Activated CD4-positive, alpha-beta T cell treated with anti-CD3 and anti-CD28 coated beads, Interleukin-2, amount 50 U/mL, for 48 hours (primary cell): ENCODE results near the gene PRCD.

Source experiments
- DNase-seq, 2 experiments: peaks; one replicate each; pipeline ENCODE4 v3.0.0-alpha.2; 2020

The PRCD gene

DNA sequence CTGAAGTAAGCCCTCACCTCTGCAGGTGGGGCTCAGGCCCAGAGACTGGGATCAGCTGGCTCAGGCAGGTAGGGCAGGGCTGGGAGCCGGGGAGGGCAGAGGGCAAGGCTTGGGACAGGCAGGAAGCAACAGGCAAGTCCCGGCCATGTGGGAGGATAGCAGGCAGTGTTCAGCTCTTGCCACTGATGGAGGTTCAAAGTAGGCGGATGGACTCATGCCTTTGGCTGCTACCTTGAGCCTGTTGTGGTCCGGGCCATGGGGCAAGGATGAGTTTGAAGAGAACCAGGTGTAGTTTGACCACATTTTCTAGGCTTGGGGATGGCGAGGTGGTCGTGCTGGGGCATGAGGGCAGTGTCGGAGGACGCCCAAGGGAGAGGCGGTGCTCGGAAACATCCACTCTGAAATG, 2.7 kb downstream of the PRCD start:
- DNase-seq = no peak

DNA sequence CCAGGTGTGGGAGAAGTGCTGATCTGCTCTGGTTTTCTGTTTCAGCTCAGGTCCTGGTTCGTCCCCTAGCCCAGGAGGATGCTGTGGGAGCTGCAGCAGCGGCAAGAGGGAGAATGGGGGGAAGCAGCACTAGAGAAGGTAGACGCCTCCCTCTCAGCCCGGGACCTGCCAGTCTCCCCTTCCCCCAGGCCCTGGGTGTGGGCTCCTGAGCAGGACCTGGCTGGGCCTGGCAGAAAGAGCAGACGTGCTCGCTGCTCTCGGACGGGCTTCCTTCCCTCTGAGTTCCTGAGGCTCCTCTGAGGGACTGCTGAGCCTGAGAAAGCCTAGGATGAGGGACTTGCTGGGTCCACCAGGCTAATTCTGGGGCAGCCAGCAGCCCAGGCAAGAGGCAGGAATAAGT, 3.1 kb downstream of the PRCD start:
- no peak for DNase-seq

DNA sequence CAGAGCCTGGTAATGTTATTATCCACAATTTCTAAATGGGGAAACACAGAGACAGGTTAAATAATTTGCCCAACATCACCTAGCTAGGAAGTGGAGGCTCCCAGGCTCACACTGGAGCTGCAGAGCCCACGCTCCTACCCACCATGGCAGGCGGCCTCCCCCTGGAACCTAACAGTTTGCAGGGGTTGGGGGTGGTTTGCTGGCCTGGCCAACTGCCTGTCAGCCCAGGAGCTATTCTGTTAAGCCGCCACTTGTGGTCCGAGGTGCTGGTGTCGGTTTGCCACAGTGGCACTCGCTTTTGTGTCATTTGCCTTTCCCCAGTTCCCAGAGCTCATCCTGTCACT, 3.6 kb downstream of the PRCD start:
- DNase-seq = no peak

DNA sequence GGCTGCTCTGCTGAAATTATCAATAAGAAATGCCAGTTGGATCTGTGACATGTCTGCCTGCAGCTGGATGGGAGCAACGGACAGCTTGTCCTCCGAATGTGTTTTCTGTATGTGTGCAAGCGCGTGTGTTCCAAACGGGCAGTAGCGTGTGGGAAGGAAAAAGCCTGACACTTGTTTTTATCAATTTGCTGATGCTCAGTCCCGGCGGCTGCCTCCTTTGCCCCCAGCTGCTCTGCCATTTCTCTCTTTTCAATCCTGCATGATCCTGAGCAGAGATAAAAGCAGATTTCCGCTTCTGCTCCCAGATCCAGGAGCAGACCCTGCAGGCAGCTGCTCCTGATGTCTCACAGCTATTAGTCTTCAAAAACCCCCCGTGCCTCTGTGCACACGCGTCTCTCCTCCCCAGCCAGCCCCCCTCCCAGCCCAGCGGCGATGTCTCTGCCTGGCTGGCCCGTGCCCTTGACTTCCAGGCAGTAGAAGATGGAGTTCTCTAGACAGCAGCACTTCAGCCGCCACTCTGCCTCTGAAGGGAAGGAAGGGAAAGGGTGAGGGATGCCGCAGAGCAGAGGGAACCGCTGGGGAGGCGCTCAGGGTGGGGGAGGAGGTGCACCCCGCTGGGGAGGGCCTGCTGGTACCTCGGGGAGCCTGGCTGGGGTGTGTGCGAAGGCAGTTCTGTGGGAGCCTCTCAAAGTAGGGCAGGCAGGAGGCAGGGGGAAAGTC, 4.1 kb downstream of the PRCD start:
- DNase-seq = no peak

DNA sequence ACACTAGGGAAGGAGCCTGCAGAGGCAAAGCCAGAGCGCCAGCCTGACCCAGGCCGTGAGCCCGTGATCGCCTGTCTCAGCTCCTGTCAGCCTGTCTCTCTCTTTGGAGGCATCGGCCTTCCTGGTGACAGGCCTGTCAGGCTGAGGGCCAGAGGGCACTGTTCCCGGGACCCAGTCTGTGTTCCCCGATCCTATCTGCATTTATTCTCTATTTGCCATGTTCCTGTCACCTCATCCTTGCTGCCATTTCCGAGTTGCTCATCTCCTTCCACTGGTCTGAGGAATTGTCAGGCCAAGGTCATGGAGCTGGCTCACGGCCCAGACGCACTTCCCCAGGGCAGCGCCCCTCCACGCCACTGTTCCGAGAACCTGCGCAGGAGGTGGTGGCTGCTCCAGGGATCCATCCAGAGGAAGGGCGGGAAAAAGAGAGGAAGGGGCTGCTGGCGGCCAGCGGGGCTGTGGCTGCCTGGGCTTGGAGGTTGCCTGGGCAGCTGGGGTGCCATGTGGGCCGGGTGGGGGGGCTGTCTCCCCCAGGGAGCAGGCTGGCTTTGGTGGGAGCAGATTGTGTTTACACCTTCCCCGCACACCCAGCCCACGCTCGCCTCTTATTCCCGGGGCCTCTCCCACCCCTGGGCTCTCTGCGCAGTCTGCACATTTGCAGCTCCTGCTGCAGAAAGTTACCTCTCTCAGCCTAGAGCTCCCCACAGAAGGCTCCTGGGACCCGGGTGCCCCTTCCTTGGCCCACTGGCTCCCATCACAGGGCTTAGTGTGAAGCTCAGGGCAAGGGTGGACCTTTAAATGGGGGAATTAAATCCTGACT, 4.9 kb downstream of the PRCD start:
- no peak for DNase-seq

DNA sequence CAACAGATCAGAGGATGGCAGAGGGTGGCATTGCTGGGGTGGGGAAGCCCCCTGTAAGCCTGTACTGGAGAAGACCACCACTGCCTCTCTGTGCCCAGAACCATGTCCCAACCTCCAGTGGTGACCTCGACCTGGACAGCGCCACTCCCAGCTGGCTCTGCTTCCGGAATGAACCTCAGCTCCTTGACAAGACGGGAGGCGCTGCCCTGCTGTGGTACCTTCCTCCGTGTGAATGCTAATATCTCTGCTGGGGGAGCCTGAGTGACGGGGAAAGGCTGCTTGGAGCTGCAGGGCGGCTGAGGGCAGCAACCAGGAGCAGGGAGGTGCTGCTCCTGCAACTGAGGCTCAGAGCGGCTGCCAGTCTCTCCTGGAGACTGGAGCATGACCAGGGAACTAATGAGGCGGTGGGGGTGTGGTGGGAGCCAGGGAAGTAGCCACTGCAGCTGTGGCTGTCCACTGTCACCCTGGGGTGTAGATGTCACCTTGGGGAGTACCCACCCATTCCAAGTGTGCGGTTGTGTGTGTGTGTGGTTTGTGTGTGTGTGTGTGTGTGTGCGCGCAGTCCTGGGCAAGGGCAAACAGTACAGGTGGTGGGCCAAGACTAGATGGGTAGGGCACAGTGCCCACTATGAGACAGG, 6.2 kb downstream of the PRCD start:
- DNase-seq = no peak

DNA sequence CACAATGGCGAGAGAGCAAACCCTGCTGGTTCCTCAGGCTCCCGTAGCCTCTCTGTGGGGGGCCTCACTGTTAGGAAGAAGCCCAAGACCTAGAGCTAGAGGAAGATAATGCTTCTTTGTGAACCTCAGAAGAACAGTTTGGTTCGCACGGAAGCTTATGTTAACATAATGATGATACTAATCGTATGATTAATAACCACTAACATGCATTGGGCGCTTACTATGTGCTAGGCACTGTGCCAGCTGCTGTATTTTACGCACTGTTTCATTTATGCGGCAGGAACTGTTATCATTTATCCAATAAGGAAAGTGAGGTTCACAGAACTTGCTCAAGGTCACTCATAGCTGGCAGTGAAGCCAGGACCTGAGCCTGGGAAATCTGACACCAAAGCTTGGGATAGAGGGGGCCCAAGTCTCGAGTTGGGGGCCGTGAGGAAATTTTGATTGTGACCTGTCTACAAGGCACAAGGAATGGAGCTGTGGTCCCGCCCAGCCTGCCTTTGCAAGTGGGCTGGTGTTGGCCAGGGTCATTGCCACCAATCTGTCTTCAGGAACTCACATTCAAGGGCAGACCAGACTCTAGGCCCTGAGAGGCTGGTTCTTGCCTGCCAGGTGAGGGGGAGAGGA, 6.8 kb downstream of the PRCD start:
- DNase-seq = no peak

DNA sequence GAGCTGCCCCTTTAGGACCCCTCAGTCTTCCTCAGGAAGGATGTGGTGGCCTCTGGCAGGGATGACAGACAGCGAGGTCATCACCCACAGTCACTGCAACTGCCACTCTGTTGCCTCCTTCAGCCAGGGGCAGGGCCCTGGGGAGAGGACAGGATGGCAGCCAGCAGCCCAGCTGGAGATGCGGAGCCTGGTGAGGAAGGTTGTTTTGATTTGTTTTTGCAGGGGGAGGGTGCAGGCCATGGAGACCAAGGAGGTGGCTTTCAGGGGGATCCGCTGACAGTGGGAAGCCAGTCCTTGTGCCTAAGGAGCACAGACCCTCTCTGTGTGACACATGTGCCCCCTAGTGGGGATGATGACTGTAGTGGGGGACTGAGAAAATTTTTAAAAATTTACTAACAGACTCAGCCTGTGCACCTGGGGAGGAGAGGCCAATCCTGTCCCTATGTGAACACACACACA, 7.4 kb downstream of the PRCD start:
- peak; percentile 48 to 58 for DNase-seq

DNA sequence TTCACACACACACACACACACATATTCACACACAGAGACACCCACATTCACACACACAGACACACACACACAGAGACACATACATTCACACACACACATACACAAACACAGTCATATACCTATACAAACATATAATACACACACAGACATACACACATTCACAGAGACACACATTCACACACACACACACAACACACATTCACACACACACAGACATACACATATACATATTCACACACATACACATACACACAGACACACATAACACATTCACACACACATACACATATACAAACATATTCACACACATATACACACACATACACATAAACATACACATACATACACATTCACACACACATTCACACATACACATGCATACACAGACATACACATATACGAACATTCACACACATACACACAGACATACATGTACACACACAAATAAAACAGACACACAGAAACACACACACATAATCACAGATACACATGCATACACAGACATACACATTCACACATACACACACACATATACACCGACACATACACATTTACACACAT, 7.9 kb downstream of the PRCD start:
- DNase-seq = no peak

DNA sequence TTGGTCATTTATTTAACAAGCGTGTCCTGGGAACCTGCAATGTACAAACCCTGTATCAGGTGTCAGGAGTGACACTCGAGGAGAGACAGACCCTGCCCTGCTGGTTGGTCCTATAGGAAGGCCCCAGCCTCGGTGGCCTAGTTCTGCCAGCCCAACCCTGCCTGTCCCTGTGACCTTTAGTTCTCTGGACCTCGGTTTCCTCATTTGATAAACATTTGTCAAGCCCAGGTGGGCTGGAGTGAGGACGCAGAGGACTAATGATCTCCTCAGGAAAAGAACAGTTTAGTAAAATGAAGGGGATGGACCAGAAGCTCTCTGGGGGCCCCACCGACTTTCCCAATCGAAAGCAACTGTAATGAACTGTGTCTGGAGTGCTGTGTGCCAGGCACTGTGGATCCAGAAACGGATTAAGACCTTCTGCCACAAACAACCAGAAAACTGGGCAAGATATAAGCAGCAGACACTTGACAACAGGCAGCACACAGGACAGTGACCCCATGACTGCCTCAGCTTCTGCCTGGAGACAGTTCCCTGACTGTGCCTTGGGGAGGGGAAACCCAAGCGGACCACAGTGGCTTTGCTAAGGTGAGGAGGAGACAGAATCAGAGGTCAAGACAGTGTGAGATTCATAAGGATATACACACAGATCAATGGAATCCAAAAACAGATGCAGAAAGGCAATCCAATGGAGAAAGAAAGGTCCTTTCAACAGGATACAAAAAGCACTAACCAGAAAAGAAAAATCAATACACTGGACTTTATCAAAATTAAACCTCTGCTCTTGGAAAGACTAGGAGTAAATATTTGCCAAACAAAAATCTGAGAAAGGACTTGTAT, 8.8 kb downstream of the PRCD start:
- DNase-seq = no peak

DNA sequence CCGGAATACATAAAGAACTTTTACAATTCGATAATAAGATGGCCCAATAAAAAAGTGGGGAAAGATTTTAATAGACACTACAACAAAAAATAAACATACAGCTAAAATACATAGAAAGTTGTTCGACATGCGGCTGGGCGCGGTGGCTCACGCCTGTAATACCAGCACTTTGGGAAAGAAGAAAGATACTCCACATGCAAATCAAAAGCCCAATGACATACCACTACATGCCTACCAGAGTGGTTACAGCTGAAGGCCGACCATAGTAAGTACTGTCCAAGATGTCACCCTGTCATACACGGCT, 9.3 kb downstream of the PRCD start:
- DNase-seq = no peak

DNA sequence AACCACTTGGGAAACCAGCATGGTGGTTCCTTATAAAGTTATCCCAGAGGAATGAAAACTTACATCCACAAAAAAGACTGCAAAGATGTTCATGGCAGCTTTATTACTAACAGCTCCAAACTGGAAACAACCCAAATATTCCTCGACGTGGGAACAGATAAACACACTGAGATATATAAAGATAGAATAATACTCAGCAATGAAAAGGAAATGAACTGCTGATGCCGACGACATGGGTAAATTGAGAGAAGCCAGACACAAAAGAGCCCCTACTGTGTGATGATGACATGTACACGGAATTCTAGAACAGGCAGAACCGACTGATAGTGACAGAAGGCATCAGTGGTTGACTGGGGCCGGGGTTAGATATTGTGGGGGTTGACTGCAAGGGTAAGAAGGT, 9.7 kb downstream of the PRCD start:
- no peak for DNase-seq

DNA sequence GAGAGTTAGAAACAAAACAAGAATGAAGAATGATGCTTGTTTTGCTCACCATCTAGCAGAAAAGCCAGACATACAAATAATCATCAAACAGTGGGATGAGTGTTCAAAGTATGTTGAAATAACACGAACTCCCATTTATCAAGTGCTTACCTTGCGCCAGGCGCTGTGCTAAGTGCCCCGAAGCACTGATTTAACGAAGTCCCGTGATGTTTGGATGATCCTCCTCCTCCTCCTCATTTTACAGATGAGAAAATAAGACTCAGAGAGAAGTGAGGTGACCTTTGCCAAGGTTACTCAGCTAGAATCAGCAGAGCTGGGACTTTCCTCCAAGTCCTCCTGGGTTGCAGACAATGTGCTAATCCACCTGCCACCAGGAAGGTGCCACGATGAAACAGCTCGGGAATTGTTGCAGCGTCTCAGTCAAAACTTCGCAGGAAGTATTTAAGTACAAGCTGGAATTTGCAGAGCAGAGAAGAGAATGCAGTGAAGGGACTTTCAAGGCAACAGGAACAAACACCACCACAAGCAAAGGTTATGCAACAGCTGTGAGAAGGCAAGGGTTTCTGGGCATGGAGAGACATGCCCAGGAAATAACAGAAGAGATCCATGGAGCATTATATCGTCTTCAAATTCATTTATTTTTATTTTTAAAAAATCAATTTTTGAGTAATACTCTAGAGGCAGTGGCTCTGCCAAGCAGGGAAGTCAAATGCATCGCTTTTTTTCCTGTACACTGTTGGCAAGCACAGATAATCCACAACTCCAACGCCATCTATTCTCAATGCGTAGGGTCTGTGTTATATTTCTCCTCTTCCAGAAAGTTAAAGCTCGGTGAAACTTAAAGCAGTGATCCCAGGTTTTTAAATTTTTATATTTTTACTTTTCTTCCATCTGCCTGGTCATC, 11.1 kb downstream of the PRCD start:
- DNase-seq = no peak

DNA sequence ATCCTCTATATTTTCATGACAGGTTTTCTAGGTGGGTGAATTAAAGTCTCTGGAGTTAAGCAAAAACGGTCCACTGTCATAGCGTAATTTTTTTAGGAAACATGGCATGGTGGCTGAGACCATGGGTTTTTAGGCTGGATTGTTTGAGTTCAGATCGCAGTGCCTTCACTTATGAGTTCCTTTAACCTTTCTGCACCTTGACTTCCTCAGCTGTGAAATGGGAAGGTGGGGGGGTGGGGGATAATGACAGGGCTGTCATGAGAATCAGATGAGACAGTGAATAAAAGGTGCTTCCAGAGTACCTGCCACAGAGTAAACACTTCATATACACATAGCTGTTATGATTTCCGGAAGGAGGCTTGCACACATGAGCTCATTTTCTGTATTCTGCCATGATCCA, 11.8 kb downstream of the PRCD start:
- no peak for DNase-seq

DNA sequence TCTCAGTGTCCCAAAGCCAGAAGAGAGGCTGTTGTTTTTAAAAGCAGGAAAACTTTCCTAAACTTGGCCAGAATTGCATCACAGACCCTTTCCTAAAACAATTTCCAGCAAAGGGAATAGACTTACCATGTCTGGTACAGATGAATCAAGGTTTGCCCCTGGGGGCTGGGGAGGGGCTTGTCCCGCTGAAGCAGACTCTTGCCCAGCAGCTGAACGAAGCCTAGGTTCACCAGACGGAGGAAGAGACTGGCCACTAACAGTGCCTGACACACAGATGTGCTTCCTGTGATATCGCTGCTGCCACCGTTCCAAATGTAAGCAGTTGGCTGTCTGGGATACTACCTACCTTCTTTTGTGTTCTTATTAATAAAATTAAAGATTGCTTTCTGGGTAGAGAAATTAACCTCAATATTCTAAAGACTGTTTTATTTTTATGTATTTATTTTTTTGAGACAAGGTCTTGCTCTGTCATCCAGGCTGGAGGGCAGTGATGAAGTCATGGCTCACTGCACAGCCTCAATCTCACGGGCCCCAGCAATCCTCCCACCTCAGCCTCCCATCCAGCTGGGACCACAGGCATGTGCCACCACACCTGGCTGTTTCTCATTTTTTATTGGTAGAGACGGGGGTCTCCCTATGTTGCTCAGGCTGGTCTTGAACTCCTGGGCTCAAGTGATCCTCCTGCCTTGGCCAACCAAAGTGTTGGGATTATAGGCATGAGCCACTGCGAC, 13.5 kb downstream of the PRCD start:
- DNase-seq = no peak

DNA sequence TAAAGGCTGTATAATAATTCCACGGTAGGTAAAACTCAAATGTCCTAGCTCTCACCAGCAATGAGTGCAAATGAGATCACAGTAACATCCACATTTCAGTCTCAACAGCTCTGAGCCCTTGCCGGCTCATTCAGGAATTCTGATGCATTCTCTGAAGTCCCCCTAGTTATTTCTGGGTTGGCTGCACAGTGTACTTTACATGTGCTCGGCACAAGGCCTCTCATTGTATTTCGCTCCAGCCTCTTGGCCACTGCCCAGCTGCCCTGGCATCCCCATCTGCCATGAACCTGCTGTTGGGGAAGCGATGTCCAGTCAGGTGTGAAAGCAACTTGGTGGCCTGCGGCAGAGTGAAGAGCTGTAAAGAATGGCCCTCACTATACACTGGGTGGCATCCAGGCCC, 14.3 kb downstream of the PRCD start:
- DNase-seq = no peak

DNA sequence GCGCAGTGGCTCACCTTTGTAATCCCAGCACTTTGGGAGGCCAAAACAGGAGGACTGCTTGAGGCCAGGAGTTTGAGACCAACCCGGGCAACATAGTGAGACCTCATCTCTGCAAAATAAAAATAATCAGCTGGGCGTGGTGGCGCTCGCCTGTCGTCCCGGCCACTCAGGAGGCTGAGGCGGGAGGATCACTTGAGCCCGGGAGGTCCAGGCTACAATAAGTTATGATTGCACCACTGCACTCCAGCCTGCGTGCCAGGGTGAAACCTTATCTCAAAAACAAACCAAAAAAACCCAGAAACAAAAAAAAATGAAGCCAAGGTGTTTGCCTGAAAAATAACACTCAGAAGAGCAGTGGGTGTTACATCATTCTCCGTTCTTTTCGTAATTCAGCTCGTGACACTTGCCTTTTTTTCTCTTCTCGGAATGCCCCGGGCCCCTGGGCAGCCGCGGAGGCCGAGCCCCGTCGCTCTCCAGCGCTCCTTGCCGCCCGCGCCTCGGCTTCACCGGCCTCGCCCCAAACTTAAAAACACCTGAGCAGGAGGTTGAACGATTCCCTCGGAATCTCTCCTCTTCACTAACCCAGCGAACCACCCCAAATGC, 17.0 kb downstream of the PRCD start:
- DNase-seq = peak; percentile 37 to 38

DNA sequence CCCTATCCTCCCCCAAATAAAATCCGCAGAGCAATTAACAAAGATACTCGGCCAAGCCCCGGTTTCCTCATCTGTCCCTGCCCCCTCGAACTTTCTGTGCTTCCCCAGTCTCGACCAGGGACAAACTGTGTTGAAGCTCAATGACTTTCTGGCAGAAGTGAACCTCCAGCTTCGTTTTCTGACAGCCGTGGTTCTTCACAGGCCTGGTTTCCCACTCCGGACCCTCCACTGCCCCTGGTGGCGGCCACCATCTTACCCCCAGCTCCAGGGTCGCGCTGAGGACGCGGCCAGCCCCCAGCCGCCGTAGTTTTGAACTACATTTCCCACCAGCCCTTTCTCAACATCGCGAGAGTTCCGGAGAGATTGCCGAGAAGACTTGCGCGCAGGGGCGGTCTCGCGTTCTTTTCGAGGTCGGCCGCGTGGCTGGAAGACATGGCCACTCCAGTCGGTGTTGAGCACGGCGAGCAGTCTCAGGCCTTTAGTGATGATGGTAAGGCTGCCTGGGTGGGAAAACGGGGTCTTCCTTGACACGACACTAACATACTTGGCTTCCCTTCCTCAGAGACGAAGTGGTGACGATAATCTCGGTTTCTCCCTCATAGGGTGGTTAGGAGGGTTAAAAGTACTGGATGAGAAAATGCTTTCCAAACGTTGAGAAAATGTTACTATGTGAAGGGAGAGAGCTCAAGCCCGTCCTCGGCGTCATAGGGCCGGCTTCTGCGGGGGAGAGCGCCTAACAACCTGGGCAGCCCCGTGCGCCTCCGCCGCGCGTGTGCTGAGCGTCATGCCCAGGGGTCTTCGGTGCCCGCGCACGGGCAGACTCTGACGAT, 17.7 kb downstream of the PRCD start:
- peak; percentile 92 to 96 for DNase-seq
